Chondrocyte (in vitro differentiated cells): ENCODE results near the gene AGR3. TPM values are rescaled to one million over a fixed set of nuclear protein-coding genes. Genes with fewer than 3 reads are reported as not detected.

Experiments used
- DNase-seq: peaks from one replicate; pipeline ENCODE4 v3.0.0; 2021; ENCODE audit warnings: mixed read lengths, low spot score
- H3K27ac Mint-ChIP-seq: one replicate; pipeline ENCODE4 v1.8.0; 2021; ENCODE audit warnings: mild to moderate bottlenecking, moderate library complexity, mixed read lengths; ENCODE audit not compliant: unreplicated experiment
- H3K27me3 Mint-ChIP-seq: 2 replicates; pipeline ENCODE4 v1.8.0; 2021; ENCODE audit warnings: low read depth, mixed read lengths
- H3K36me3 Mint-ChIP-seq: 2 replicates; pipeline ENCODE4 v1.8.0; 2021; ENCODE audit warnings: low read depth, mixed read lengths
- H3K4me1 Mint-ChIP-seq: 2 replicates; pipeline ENCODE4 v1.8.0; 2021; ENCODE audit warnings: low read depth, mild to moderate bottlenecking, mixed read lengths
- H3K4me3 Mint-ChIP-seq: one replicate; pipeline ENCODE4 v1.8.0; 2021; ENCODE audit warnings: mild to moderate bottlenecking, moderate library complexity, mixed read lengths; ENCODE audit not compliant: unreplicated experiment
- H3K9me3 Mint-ChIP-seq: 2 replicates; pipeline ENCODE4 v1.8.0; 2021; ENCODE audit warnings: low read depth, mixed read lengths
- total RNA-seq: library from RNA; stranded (reverse); gene quantifications from 3 replicates; pipeline ENCODE4 v1.2.1, GENCODE V29; 2021
- TF ChIP-seq, protein P1 (sequence below): fragments of 200-600 bp; sonication (generic); IDR thresholded peaks from 2 replicates; pipeline ENCODE4 v1.5.0; 2021; ENCODE audit warnings: antibody characterized with exemption, mild to moderate bottlenecking, moderate library complexity

The AGR3 gene
- total RNA-seq, 1 donor from 2014 or later: not detected

- H3K4me3 Mint-ChIP-seq: no peak overlapping the region
- TF ChIP-seq, protein P1, sequence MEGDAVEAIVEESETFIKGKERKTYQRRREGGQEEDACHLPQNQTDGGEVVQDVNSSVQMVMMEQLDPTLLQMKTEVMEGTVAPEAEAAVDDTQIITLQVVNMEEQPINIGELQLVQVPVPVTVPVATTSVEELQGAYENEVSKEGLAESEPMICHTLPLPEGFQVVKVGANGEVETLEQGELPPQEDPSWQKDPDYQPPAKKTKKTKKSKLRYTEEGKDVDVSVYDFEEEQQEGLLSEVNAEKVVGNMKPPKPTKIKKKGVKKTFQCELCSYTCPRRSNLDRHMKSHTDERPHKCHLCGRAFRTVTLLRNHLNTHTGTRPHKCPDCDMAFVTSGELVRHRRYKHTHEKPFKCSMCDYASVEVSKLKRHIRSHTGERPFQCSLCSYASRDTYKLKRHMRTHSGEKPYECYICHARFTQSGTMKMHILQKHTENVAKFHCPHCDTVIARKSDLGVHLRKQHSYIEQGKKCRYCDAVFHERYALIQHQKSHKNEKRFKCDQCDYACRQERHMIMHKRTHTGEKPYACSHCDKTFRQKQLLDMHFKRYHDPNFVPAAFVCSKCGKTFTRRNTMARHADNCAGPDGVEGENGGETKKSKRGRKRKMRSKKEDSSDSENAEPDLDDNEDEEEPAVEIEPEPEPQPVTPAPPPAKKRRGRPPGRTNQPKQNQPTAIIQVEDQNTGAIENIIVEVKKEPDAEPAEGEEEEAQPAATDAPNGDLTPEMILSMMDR: peak; percentile 93
- DNase-seq: no peak
- no peaks in the 10 kb centered on the region for H3K27me3 Mint-ChIP-seq
- H3K4me1 Mint-ChIP-seq: peaks cover 62% of the 10 kb centered on the region
- no peak overlapping the region for H3K27ac Mint-ChIP-seq
- no peaks in the 10 kb centered on the region for H3K36me3 Mint-ChIP-seq
- H3K9me3 Mint-ChIP-seq: peaks cover 7% of the 10 kb centered on the region
Observed at GRCh38 chr7:16918288-16918895, 36.6 kb upstream of the AGR3 start.

DNA sequence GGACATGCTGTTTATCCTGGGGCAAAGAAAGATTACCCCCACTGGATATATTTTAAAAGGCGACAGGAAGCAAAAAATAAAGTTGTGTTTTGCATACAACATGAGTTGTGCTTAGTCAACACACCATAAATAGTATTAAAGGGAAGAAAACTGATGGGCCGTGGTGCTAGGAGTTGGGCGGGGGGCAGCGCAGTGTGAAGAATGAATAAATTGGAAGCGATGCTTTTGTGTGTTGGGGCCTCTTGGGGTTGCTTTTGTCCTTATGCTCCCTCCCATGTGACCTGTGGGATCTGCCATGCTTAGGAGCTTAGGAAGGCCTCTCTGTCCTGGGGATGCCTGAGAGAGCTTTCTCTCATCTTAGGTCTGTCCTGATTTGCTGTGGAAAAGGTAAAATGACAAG lies 35.0 kb upstream of the AGR3 start:
- Mint-ChIP-seq H3K36me3 (no peaks in the 10 kb centered on the region), H3K9me3 (peaks cover 12% of the 10 kb centered on the region), H3K27me3 (no peaks in the 10 kb centered on the region), H3K27ac (no peak overlapping the region), H3K4me3 (no peak overlapping the region), H3K4me1 (peaks cover 48% of the 10 kb centered on the region)
- TF ChIP-seq, protein P1: no peak
- no peak for DNase-seq

- Mint-ChIP-seq H3K4me3 (peak overlapping the region; percentile 16), H3K4me1 (peaks cover 42% of the 10 kb centered on the region), H3K9me3 (peaks cover 18% of the 10 kb centered on the region), H3K27ac (peak overlapping the region; percentile 82), H3K36me3 (no peaks in the 10 kb centered on the region), H3K27me3 (no peaks in the 10 kb centered on the region)
- no peak for DNase-seq
- TF ChIP-seq, protein P1: no peak
Observed at GRCh38 chr7:16916105-16916639, 34.4 kb upstream of the AGR3 start.

GRCh38 chr7:16915405-16915804 lies 33.6 kb upstream of the AGR3 start:
- H3K36me3 Mint-ChIP-seq: no peaks in the 10 kb centered on the region
- H3K27ac Mint-ChIP-seq: peak overlapping the region; percentile 82
- H3K4me3 Mint-ChIP-seq: peak overlapping the region; percentile 16

GRCh38 chr7:16914771-16915170 lies 33.0 kb upstream of the AGR3 start:
- Mint-ChIP-seq H3K27me3 (no peaks in the 10 kb centered on the region), H3K9me3 (peaks cover 28% of the 10 kb centered on the region), H3K36me3 (no peaks in the 10 kb centered on the region), H3K4me3 (no peak overlapping the region), H3K4me1 (peaks cover 46% of the 10 kb centered on the region), H3K27ac (peak overlapping the region; percentile 60)
- TF ChIP-seq, protein P1: no peak
- DNase-seq: no peak

More at GRCh38 chr7:16915405-16915804, 33.6 kb upstream of the AGR3 start:
- DNase-seq: no peak
- peaks cover 24% of the 10 kb centered on the region for H3K9me3 Mint-ChIP-seq
- H3K27me3 Mint-ChIP-seq: no peaks in the 10 kb centered on the region
- H3K4me1 Mint-ChIP-seq: peaks cover 41% of the 10 kb centered on the region
- TF ChIP-seq, protein P1: no peak
